ENCODE data around the gene WDR70. TPM values are rescaled to one million over a fixed set of nuclear protein-coding genes. Genes with fewer than 3 reads are reported as not detected.

Gene WDR70
- polyA plus RNA-seq, 1 of the 3 experiments (the other 2 are of a cell fraction) = 14.2 TPM

DNA sequence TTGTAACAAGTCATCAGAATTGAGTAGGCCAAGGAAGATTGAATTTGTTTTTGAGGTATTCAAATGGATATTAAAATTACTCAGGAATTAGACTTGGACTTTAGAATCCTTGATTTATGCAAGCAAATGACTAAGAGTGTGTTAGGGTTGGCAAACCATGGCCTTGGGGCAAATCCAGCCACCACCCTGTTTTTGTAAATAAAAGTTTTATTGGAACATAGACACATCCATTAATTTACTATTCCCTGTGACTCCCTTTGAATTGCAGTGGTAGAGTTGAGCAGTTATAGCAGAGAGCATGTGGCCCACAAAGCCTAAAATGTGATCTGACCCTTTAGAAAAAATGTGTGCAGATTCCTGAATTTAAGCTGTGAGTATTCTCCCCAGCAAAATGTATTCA lies 115.6 kb downstream of the WDR70 start:
- H3K4me2 ChIP-seq = no peak overlapping the region
- H3K79me2 ChIP-seq (ENCODE audit: insufficient read depth) = no peaks in the 10 kb centered on the region
- peaks cover 7 to 9% of the 10 kb centered on the region in 2 experiments; a peak in 2 of 4 replicates for H3K4me1 ChIP-seq (ENCODE audit: control insufficient read depth in 1 of 2, insufficient read depth in 2 of 2, low read depth in 1 of 2, low read length in 1 of 2)
- peaks cover 11% of the 10 kb centered on the region for H3F3A ChIP-seq (replicated peaks; ENCODE audit: insufficient read depth)
- H3K9me3 ChIP-seq = no peaks in the 10 kb centered on the region
- no peaks in the 10 kb centered on the region for H4K20me1 ChIP-seq (ENCODE audit: insufficient read depth)
- no peak for DNase-seq
- H3K27me3 ChIP-seq (ENCODE audit: insufficient read depth) = no peaks in the 10 kb centered on the region
- no peak overlapping the region for H3K9ac ChIP-seq
- H3K9me2 ChIP-seq = no peaks in the 10 kb centered on the region
- H3K4me3 ChIP-seq (ENCODE audit: low read depth in 2 of 2, low read length in 1 of 2) = no peak overlapping the region; a peak in 1 of 4 replicates
- H2AFZ ChIP-seq (ENCODE audit: low read depth) = no peak overlapping the region
- no peaks in the 10 kb centered on the region for H3K36me3 ChIP-seq (replicated peaks in 1 of 2; ENCODE audit: control insufficient read depth in 1 of 2, insufficient read depth in 2 of 2, low read length in 1 of 2)
- ChIA-PET POLR2A (no interaction called here), CTCF (no interaction called here)
- H3K27ac ChIP-seq (ENCODE audit: low read depth in 2 of 2, low read length in 1 of 2) = peak overlapping the region in 1 of 2 experiments; percentile 72; a peak in 2 of 4 replicates
- TF ChIP-seq, protein P1, sequence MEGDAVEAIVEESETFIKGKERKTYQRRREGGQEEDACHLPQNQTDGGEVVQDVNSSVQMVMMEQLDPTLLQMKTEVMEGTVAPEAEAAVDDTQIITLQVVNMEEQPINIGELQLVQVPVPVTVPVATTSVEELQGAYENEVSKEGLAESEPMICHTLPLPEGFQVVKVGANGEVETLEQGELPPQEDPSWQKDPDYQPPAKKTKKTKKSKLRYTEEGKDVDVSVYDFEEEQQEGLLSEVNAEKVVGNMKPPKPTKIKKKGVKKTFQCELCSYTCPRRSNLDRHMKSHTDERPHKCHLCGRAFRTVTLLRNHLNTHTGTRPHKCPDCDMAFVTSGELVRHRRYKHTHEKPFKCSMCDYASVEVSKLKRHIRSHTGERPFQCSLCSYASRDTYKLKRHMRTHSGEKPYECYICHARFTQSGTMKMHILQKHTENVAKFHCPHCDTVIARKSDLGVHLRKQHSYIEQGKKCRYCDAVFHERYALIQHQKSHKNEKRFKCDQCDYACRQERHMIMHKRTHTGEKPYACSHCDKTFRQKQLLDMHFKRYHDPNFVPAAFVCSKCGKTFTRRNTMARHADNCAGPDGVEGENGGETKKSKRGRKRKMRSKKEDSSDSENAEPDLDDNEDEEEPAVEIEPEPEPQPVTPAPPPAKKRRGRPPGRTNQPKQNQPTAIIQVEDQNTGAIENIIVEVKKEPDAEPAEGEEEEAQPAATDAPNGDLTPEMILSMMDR (IDR thresholded peaks at IDR 0.05) = no peak
- TF ChIP-seq, protein P2, sequence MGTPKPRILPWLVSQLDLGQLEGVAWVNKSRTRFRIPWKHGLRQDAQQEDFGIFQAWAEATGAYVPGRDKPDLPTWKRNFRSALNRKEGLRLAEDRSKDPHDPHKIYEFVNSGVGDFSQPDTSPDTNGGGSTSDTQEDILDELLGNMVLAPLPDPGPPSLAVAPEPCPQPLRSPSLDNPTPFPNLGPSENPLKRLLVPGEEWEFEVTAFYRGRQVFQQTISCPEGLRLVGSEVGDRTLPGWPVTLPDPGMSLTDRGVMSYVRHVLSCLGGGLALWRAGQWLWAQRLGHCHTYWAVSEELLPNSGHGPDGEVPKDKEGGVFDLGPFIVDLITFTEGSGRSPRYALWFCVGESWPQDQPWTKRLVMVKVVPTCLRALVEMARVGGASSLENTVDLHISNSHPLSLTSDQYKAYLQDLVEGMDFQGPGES (IDR thresholded peaks at IDR 0.05; ENCODE audit: low read depth, low read length) = no peak
- TF ChIP-seq YY1 (IDR thresholded peaks at IDR 0.05; ENCODE audit: low read depth) = no peak
- TF ChIP-seq SIN3A (IDR thresholded peaks at IDR 0.05; ENCODE audit: borderline replicate concordance, low read depth, low read length) = no peak
- no peak for TF ChIP-seq CHD2 (IDR thresholded peaks at IDR 0.05; ENCODE audit: low read length, partially characterized antibody)
- no peak for TF ChIP-seq MEF2A (IDR thresholded peaks at IDR 0.05; ENCODE audit: borderline replicate concordance, low read depth)
- TF ChIP-seq EP300 (IDR thresholded peaks at IDR 0.05; ENCODE audit: borderline replicate concordance in 1 of 2, low read depth in 1 of 2, low read length in 1 of 2) = no peak
- TF ChIP-seq JUND (IDR thresholded peaks at IDR 0.05) = no peak
- TF ChIP-seq EZH2phosphoT487 (IDR thresholded peaks at IDR 0.05; ENCODE audit: borderline replicate concordance, low read depth) = no peak
- TF ChIP-seq RFX5 (IDR thresholded peaks at IDR 0.05; ENCODE audit: low read length) = no peak
- TF ChIP-seq NFIC (IDR thresholded peaks at IDR 0.05; ENCODE audit: borderline replicate concordance) = no peak
- no peak for TF ChIP-seq FOSL2 (IDR thresholded peaks at IDR 0.05; ENCODE audit: borderline replicate concordance, low read depth)
- TF ChIP-seq, protein P3, sequence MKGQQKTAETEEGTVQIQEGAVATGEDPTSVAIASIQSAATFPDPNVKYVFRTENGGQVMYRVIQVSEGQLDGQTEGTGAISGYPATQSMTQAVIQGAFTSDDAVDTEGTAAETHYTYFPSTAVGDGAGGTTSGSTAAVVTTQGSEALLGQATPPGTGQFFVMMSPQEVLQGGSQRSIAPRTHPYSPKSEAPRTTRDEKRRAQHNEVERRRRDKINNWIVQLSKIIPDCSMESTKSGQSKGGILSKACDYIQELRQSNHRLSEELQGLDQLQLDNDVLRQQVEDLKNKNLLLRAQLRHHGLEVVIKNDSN (IDR thresholded peaks at IDR 0.05; ENCODE audit: borderline replicate concordance, low read depth) = no peak
- no peak for TF ChIP-seq RAD21 (IDR thresholded peaks at IDR 0.05; ENCODE audit: low read length)
- no peak for TF ChIP-seq FOXM1 (IDR thresholded peaks at IDR 0.05; ENCODE audit: low read depth)
- TF ChIP-seq TCF12 (IDR thresholded peaks at IDR 0.05) = no peak
- TF ChIP-seq NRF1 (IDR thresholded peaks at IDR 0.05; ENCODE audit: low read depth, low read length) = no peak
- no peak for TF ChIP-seq MXI1 (IDR thresholded peaks at IDR 0.05; ENCODE audit: low read depth, low read length)
